IPS DF 6.9 (cell line): ENCODE measurements around the gene SMC3.

ENCODE experiments used
- DNase-seq: peaks from one replicate; pipeline ENCODE4 v3.0.0-alpha.2; 2013; ENCODE audit warnings: low read depth, low spot score
- H3K27ac ChIP-seq: one replicate; pipeline ENCODE4 v1.5.1; 2013; ENCODE audit warnings: low read length, control low read depth
- H3K27me3 ChIP-seq: 2 replicates; pipeline ENCODE4 v1.6.1; 2013; ENCODE audit warnings: mild to moderate bottlenecking, low read length; ENCODE audit not compliant: control insufficient read depth, insufficient read depth
- H3K36me3 ChIP-seq: 2 replicates; pipeline ENCODE4 v1.6.1; 2013; ENCODE audit warnings: low read length; ENCODE audit not compliant: control insufficient read depth, insufficient read depth
- H3K4me1 ChIP-seq: 2 replicates; pipeline ENCODE4 v1.6.1; 2013; ENCODE audit warnings: low read length; ENCODE audit not compliant: control insufficient read depth, insufficient read depth
- H3K4me3 ChIP-seq: 2 replicates; pipeline ENCODE4 v1.5.1; 2013; ENCODE audit warnings: mild to moderate bottlenecking, low read length
- H3K9me3 ChIP-seq: 2 replicates; pipeline ENCODE4 v1.6.1; 2013; ENCODE audit warnings: low read length, inconsistent platforms; ENCODE audit not compliant: control insufficient read depth, insufficient read depth
- WGBS: extraction: QIAGEN DNeasy Blood & Tissue Kit; methylation state at CpG from one replicate; pipeline ENCODE4 v1.1.7; 2013; ENCODE audit warnings: mixed read lengths, missing lambda C conversion rate; ENCODE audit not compliant: insufficient read length, insufficient coverage; 5-methylcytosine and 5-hydroxymethylcytosine counted together

Gene SMC3

GRCh38 chr10:110561292-110561691, 6.2 kb upstream of the SMC3 start:
- no peak for DNase-seq
- no CpG with 5 or more reads among the region's 3 CpGs for WGBS

GRCh38 chr10:110562348-110562747, 5.1 kb upstream of the SMC3 start:
- Histone ChIP-seq H3K36me3 (no peaks in the 10 kb centered on the region), H3K4me3 (no peak overlapping the region), H3K27ac (no peak overlapping the region), H3K27me3 (no peaks in the 10 kb centered on the region), H3K4me1 (no peaks in the 10 kb centered on the region), H3K9me3 (no peaks in the 10 kb centered on the region)
- no peak for DNase-seq
- no CpG with 5 or more reads among the region's 4 CpGs for WGBS

More at GRCh38 chr10:110561292-110561691, 6.2 kb upstream of the SMC3 start:
- no peaks in the 10 kb centered on the region for H3K9me3 ChIP-seq
- no peak overlapping the region for H3K4me3 ChIP-seq
- H3K27ac ChIP-seq, result no peak overlapping the region
- H3K4me1 ChIP-seq, result no peaks in the 10 kb centered on the region
- no peaks in the 10 kb centered on the region for H3K27me3 ChIP-seq
- no peaks in the 10 kb centered on the region for H3K36me3 ChIP-seq

GRCh38 chr10:110563132-110563531, 4.4 kb upstream of the SMC3 start:
- Histone ChIP-seq H3K4me1 (no peaks in the 10 kb centered on the region), H3K27me3 (no peaks in the 10 kb centered on the region), H3K27ac (no peak overlapping the region), H3K4me3 (no peak overlapping the region), H3K36me3 (no peaks in the 10 kb centered on the region), H3K9me3 (no peaks in the 10 kb centered on the region)
- WGBS, result no CpG with 5 or more reads among the region's 8 CpGs
- no peak for DNase-seq

GRCh38 chr10:110566472-110567200, 859 bp upstream of the SMC3 start:
- no peak for DNase-seq
- no peak overlapping the region for H3K27ac ChIP-seq
- no peaks in the 10 kb centered on the region for H3K4me1 ChIP-seq
- H3K36me3 ChIP-seq, result no peaks in the 10 kb centered on the region; the same call in 1 of the 2 replicates
- H3K4me3 ChIP-seq, result peak overlapping the region; percentile 40; the same call in 1 of the 2 replicates
- no CpG with 5 or more reads among the region's 19 CpGs for WGBS
- H3K9me3 ChIP-seq, result no peaks in the 10 kb centered on the region
- H3K27me3 ChIP-seq, result no peaks in the 10 kb centered on the region

- H3K36me3 ChIP-seq, result no peaks in the 10 kb centered on the region; the same call in 1 of the 2 replicates
- no peak for DNase-seq
- WGBS, result no CpG with 5 or more reads among the region's 40 CpGs
- H3K4me3 ChIP-seq, result peak overlapping the region; percentile 70
- no peaks in the 10 kb centered on the region for H3K4me1 ChIP-seq
- H3K27me3 ChIP-seq, result no peaks in the 10 kb centered on the region
- no peak overlapping the region for H3K27ac ChIP-seq
- H3K9me3 ChIP-seq, result no peaks in the 10 kb centered on the region
Measured at GRCh38 chr10:110568055-110568735, 700 bp downstream of the SMC3 start.

- Histone ChIP-seq H3K36me3 (no peaks in the 10 kb centered on the region; the same call in 1 of the 2 replicates), H3K4me1 (no peaks in the 10 kb centered on the region), H3K9me3 (no peaks in the 10 kb centered on the region), H3K27ac (no peak overlapping the region), H3K27me3 (no peaks in the 10 kb centered on the region), H3K4me3 (no peak overlapping the region)
- no CpG with 5 or more reads among the region's 3 CpGs for WGBS
- DNase-seq, result no peak
Measured at GRCh38 chr10:110569122-110569521, 1.6 kb downstream of the SMC3 start.

GRCh38 chr10:110569736-110570135, 2.2 kb downstream of the SMC3 start:
- H3K4me3 ChIP-seq, result no peak overlapping the region
- H3K4me1 ChIP-seq, result no peaks in the 10 kb centered on the region
- H3K36me3 ChIP-seq, result no peaks in the 10 kb centered on the region; the same call in 1 of the 2 replicates
- no peak overlapping the region for H3K27ac ChIP-seq
- no peaks in the 10 kb centered on the region for H3K27me3 ChIP-seq
- no peaks in the 10 kb centered on the region for H3K9me3 ChIP-seq
- WGBS, result no CpG with 5 or more reads among the region's 1 CpG
- DNase-seq, result no peak

- no CpG with 5 or more reads among the region's 2 CpGs for WGBS
- H3K27me3 ChIP-seq, result no peaks in the 10 kb centered on the region
- H3K4me3 ChIP-seq, result no peak overlapping the region
Measured at GRCh38 chr10:110571093-110571743, 3.7 kb downstream of the SMC3 start.

GRCh38 chr10:110572862-110573261, 5.4 kb downstream of the SMC3 start:
- no peak overlapping the region for H3K4me3 ChIP-seq
- H3K9me3 ChIP-seq, result no peaks in the 10 kb centered on the region
- no peaks in the 10 kb centered on the region; the same call in 1 of the 2 replicates for H3K36me3 ChIP-seq
- no peak overlapping the region for H3K27ac ChIP-seq
- H3K4me1 ChIP-seq, result no peaks in the 10 kb centered on the region
- no peak for DNase-seq
- no peaks in the 10 kb centered on the region for H3K27me3 ChIP-seq
- no CpG with 5 or more reads among the region's 2 CpGs for WGBS

More at GRCh38 chr10:110571093-110571743, 3.7 kb downstream of the SMC3 start:
- H3K36me3 ChIP-seq, result no peaks in the 10 kb centered on the region; the same call in 1 of the 2 replicates
- H3K27ac ChIP-seq, result no peak overlapping the region
- DNase-seq, result no peak
- H3K9me3 ChIP-seq, result no peaks in the 10 kb centered on the region
- H3K4me1 ChIP-seq, result no peaks in the 10 kb centered on the region

- Histone ChIP-seq H3K9me3 (no peaks in the 10 kb centered on the region), H3K27ac (no peak overlapping the region), H3K36me3 (no peaks in the 10 kb centered on the region; the same call in 1 of the 2 replicates), H3K4me1 (no peaks in the 10 kb centered on the region), H3K4me3 (no peak overlapping the region), H3K27me3 (no peaks in the 10 kb centered on the region)
- WGBS, result no CpG with 5 or more reads among the region's 5 CpGs
- no peak for DNase-seq
Measured at GRCh38 chr10:110574420-110574819, 6.9 kb downstream of the SMC3 start.
